Measurements from ENCODE around the gene B3GNT4.

DNA sequence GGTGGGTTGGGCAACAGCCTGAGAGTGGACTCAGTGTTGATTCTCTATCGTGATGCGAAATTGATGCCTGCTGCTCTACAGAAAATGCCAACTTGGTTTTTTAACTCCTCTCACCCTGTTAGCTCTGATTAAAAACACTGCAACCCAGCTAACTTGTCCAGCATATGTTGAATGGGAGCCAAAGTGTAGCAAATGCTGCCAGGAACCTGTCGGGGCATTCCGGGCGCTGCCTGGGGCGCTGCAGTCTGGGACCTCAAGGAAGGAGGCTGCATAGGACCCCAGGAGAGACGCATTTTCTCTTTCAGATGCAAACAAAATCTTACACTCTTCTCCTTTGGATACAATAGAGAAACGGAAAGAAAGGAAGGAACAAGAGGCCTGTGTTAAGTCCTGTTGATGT is 3.9 kb downstream of the B3GNT4 start:
- no peak for TF ChIP-seq EP300 (IDR thresholded peaks at IDR 0.05; ENCODE audit: borderline replicate concordance)
- TF ChIP-seq ZBTB7A (IDR thresholded peaks at IDR 0.05; ENCODE audit: low read depth) = no peak
- TF ChIP-seq TCF12 (IDR thresholded peaks at IDR 0.05; ENCODE audit: low read depth) = no peak
- TF ChIP-seq, protein P1, sequence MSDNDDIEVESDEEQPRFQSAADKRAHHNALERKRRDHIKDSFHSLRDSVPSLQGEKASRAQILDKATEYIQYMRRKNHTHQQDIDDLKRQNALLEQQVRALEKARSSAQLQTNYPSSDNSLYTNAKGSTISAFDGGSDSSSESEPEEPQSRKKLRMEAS (IDR thresholded peaks at IDR 0.05) = no peak
- no peak for TF ChIP-seq TAF1 (IDR thresholded peaks at IDR 0.05; ENCODE audit: low read depth)
